K562 (cell line): ENCODE results near the gene BACH1. TPM values are rescaled to one million over a fixed set of nuclear protein-coding genes. Genes with fewer than 3 reads are reported as not detected.
A peak's percentile ranks its signal among the peaks of the same experiment; 100 is the strongest.

Experiments
- ATAC-seq: fragments of 200-7000 bp; cut with Tn5 transposase; 3 replicates; pipeline ENCODE4 v1.9.1; 2020; ENCODE audit warnings: moderate library complexity
- BruUV-seq: library from RNA; stranded (reverse); fragments of 400-500 nt; replicated peaks from 2 replicates; lab custom pipeline; 2021; lab: Mats Ljungman, UMichigan
- CTCF ChIA-PET: fragments of 300-600 bp; formaldehyde crosslinking; extraction: SDS; loops from one replicate; lab custom pipeline; 2021; ENCODE audit warnings: low intra/inter-chr PET ratio; lab: Yijun Ruan, JAX
- POLR2A ChIA-PET: fragments of 300-600, 350-650 bp; sonication (Branson Sonifier 250); formaldehyde crosslinking; extraction: SDS; loops from one replicate; lab custom pipeline; 2021; ENCODE audit warnings: antibody characterized with exemption, inconsistent platforms; lab: Yijun Ruan, JAX
- DNase-seq, 4 experiments: peaks; one replicate each; pipeline versions ENCODE4 v3.0.0 to v3.0.0-alpha.2; 2011 to 2018; ENCODE audit warnings: low spot score in 3 of 4, mixed read lengths in 3 of 4; ENCODE audit errors: extremely low read depth in 1 of 4
- FAIRE-seq: peaks from 2 replicates; lab custom pipeline; 2011; peaks lifted over from hg19 to GRCh38; lab: Jason Lieb, UNC
- H2AFZ ChIP-seq: 2 replicates; pipeline ENCODE4 v1.6.0; 2011; ENCODE audit warnings: low read depth, low read length, control low read depth, inconsistent platforms
- H3K27ac ChIP-seq: fragments of 200-600 bp; 3 replicates; pipeline ENCODE4 v1.8.0; 2011; ENCODE audit warnings: low read depth, mild to moderate bottlenecking, control low read depth, inconsistent platforms, low read length, moderate library complexity, mixed read lengths; ENCODE audit errors: extremely low read depth
- H3K27me3 ChIP-seq, 2 experiments: fragments of 300-600 bp in 1 of 2; 2 replicates in 1 of 2; 3 replicates in 1 of 2; pipeline versions ENCODE4 v1.6.0 to v1.8.0; 2011; ENCODE audit warnings: inconsistent platforms in 2 of 2, low read length in 2 of 2, mild to moderate bottlenecking in 1 of 2, mixed read lengths in 1 of 2, moderate library complexity in 1 of 2; ENCODE audit not compliant: control insufficient read depth in 2 of 2, insufficient read depth in 2 of 2
- H3K36me3 ChIP-seq: fragments of 300-600 bp; 3 replicates; pipeline ENCODE4 v1.8.0; 2011; ENCODE audit warnings: mild to moderate bottlenecking, low read length, inconsistent platforms; ENCODE audit not compliant: control insufficient read depth, insufficient read depth
- H3K4me1 ChIP-seq, 2 experiments: fragments of 200-600 bp in 1 of 2; replicated peaks in 1 of 2; 2 replicates in 1 of 2; 3 replicates in 1 of 2; pipeline versions ENCODE4 v1.5.1 to v1.8.0; 2011; ENCODE audit warnings: inconsistent platforms in 2 of 2, low read length in 2 of 2, mild to moderate bottlenecking in 1 of 2, mixed read lengths in 1 of 2, moderate library complexity in 1 of 2; ENCODE audit not compliant: control insufficient read depth in 2 of 2, insufficient read depth in 2 of 2
- H3K4me2 ChIP-seq: 2 replicates; pipeline ENCODE4 v1.6.1; 2011; ENCODE audit warnings: low read length, control low read depth, inconsistent platforms, mixed read lengths; ENCODE audit not compliant: insufficient read depth
- H3K4me3 ChIP-seq: fragments of 200-600 bp; sonication (generic), shearing (Covaris generic); 2 replicates; pipeline ENCODE4 v1.5.1; 2016; ENCODE audit warnings: control low read depth, inconsistent platforms
- H3K79me2 ChIP-seq: fragments of 200-600 bp; 3 replicates; pipeline ENCODE4 v1.8.0; 2011; ENCODE audit warnings: low read length, inconsistent platforms; ENCODE audit not compliant: control insufficient read depth, insufficient read depth
- H3K9ac ChIP-seq, 2 experiments: 2 replicates each; pipeline versions ENCODE4 v1.6.0 to v1.6.1; 2011; ENCODE audit warnings: low read depth in 2 of 2, low read length in 2 of 2, control low read depth in 1 of 2, inconsistent platforms in 1 of 2, mild to moderate bottlenecking in 1 of 2, mixed read lengths in 1 of 2; ENCODE audit not compliant: insufficient read depth in 1 of 2
- H3K9me1 ChIP-seq: one replicate; pipeline ENCODE4 v1.6.0; 2011; ENCODE audit warnings: inconsistent platforms, mild to moderate bottlenecking, low read length, moderate library complexity; ENCODE audit not compliant: control insufficient read depth, insufficient read depth
- H3K9me3 ChIP-seq: replicated peaks from 2 replicates; pipeline ENCODE4 v1.5.1; 2011; ENCODE audit warnings: low read depth, low read length, inconsistent platforms; ENCODE audit not compliant: control insufficient read depth, insufficient read depth
- H4K20me1 ChIP-seq: replicated peaks from 2 replicates; pipeline ENCODE4 v1.6.1; 2011; ENCODE audit warnings: low read length, inconsistent platforms, mixed read lengths; ENCODE audit not compliant: control insufficient read depth, insufficient read depth
- CBFA2T2 ChIP-seq: fragments of 450-650 bp; conservative IDR thresholded peaks from 2 replicates; pipeline ENCODE4 v1.6.1; 2017; ENCODE audit warnings: mild to moderate bottlenecking
- E2F6 ChIP-seq, 2 experiments: IDR thresholded peaks; 2 replicates each; pipeline ENCODE4 v1.6.1; 2011; ENCODE audit warnings: borderline replicate concordance in 1 of 2, control low read depth in 1 of 2, low read depth in 1 of 2, low read length in 1 of 2, mild to moderate bottlenecking in 1 of 2, mixed read lengths in 1 of 2, moderate library complexity in 1 of 2; ENCODE audit not compliant: insufficient read depth in 1 of 2, insufficient read length in 1 of 2, poor library complexity in 1 of 2, severe bottlenecking in 1 of 2; ENCODE audit errors: extremely low read depth in 1 of 2
- HEY1 ChIP-seq: fragments of 250-450 bp; sonication (Bioruptor Pico); IDR thresholded peaks from 2 replicates; pipeline ENCODE4 v1.5.0; 2020; ENCODE audit warnings: mild to moderate bottlenecking, moderate library complexity, borderline replicate concordance
- WGBS: fragments of 100-300 bp; shearing (Covaris generic); methylation state at CpG from one replicate; pipeline ENCODE4 v1.1.6; 2016; ENCODE audit warnings: low coverage, mixed read lengths; ENCODE audit not compliant: insufficient coverage; ENCODE audit errors: missing lambda C conversion rate; 5-methylcytosine and 5-hydroxymethylcytosine counted together
- in situ Hi-C: fragments of 300-500 bp; cut with MboI; formaldehyde crosslinking; loops from 4 replicates; pipeline ENCODE4 v1.15.0; 2018; ENCODE audit warnings: inconsistent platforms, mixed read lengths
- intact Hi-C: fragments of 100-400 bp; cut with micrococcal nuclease; formaldehyde crosslinking; loops from 2 replicates; pipeline ENCODE4 v1.14.2; 2022
- polyA plus RNA-seq, 8 experiments: library from polyadenylated mRNA; depleted of rRNA in 4 of 8; stranded (reverse) in 5 of 8; unstranded in 3 of 8; fragments of >200 nt; fragmentation: Nextera tagmentation in 2 of 8; fragmentation: Illumina TruSeq in 1 of 8; extraction: Ambion mirVana in 2 of 8; extraction: Trizol in 1 of 8; gene quantifications; 2 replicates each; pipeline versions ENCODE4 v1.2.1 to v1.2.3, GENCODE V29; 2011 to 2014; ENCODE audit warnings: inconsistent platforms in 1 of 8, missing spikeins in 1 of 8
- total RNA-seq, 7 experiments: library from RNA; depleted of rRNA in 6 of 7; stranded (reverse); fragments of >200 nt in 6 of 7; fragmentation: Illumina TruSeq in 2 of 7; extraction: Trizol in 2 of 7; gene quantifications; 2 replicates each; pipeline versions ENCODE4 v1.2.1 to v1.2.3, GENCODE V29; 2011 to 2021; ENCODE audit warnings: low replicate concordance in 1 of 7

The BACH1 gene
- total and polyA plus RNA-seq, 9 of the 15 experiments (the other 6 are each of a cell fraction or from before 2014, with no cell fraction given): 10.6 to 58.5 (median 28.6) TPM

DNA sequence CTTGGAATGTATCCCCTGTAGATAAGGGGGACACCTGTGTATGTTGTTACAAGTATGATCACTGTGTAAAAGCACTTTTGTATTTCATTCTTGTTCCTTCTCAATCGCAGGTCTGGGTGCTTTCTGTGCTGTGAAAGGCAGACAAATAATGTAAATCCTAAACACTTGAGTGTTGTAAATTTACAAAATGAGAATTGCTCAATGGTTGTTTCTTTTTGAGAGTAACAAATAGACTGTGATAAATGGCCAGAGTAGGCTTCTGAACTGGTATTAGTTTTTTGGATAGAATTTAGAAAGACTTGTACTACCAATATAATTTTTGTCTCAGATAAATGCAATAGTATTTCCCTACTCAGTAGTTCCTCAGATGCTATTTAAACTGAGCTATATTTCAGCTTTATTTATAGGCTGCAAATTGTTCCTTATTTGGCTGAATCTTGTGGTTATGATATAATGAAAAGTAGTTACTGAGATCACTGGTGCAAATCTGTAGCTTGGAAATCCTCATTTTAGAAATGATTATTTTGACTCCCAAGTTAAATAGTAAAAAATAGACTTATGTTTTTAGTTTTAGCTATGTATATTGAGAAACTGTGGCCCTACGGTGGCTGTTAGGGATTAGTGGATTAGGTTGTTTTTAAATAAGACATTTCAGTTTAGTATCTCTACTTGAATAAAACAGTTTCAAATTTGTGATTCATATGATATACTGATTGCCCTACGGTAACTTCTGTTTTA lies 9.2 kb downstream of the BACH1 start:
- in situ Hi-C loops (loop anchor here (5.0 kb wide), 1 partner anchor 329 kb away; no protein-coding TSS in a partner anchor), intact Hi-C loops (loop anchor here (10.0 kb wide), 1 partner anchor 347 kb away; no protein-coding TSS in a partner anchor)
- POLR2A ChIA-PET: interaction anchor here (0.6 to 11.6 kb wide), 5 partner anchors 7 to 379 kb away, joined by 3 to 220 read pairs (median 7); partner anchors contain the start of gene BACH1
- no TSS peak for BruUV-seq
- H3K9me1 ChIP-seq: peaks cover 4% of the 10 kb centered on the region
- no peak for ATAC-seq
- peak overlapping the region; percentile 12; the same call in 1 of the 3 replicates for H3K27ac ChIP-seq
- FAIRE-seq: no peak
- H3K4me3 ChIP-seq: no peak overlapping the region
- CTCF ChIA-PET: no interaction called here
- no peak for DNase-seq
- TF ChIP-seq E2F6 (IDR thresholded peaks at IDR 0.05; ENCODE audit: borderline replicate concordance in 1 of 2, extremely low read depth in 1 of 2, insufficient read depth in 1 of 2, insufficient read length in 1 of 2, low read depth in 1 of 2, low read length in 1 of 2, poor library complexity in 1 of 2, severe bottlenecking in 1 of 2): no peak
- TF ChIP-seq CBFA2T2: no peak
- TF ChIP-seq HEY1 (CRISPR knock-in tag): no peak
- 68% methylated on average over 3 of the region's 3 CpGs for WGBS
- no peak overlapping the region for H2AFZ ChIP-seq
- no peak overlapping the region for H3K4me2 ChIP-seq
- H3K27me3 ChIP-seq: no peaks in the 10 kb centered on the region
- H3K36me3 ChIP-seq: peaks cover 38% of the 10 kb centered on the region
- no peak overlapping the region; a peak in 1 of 4 replicates for H3K9ac ChIP-seq
- peaks cover 5% of the 10 kb centered on the region; the same call in 1 of the 2 replicates for H3K9me3 ChIP-seq
- H4K20me1 ChIP-seq: peaks cover 11% of the 10 kb centered on the region
- H3K4me1 ChIP-seq: peaks cover 12 to 68% of the 10 kb centered on the region in 2 experiments; a peak in 4 of 5 replicates
- peaks cover 100% of the 10 kb centered on the region for H3K79me2 ChIP-seq
